Subcutaneous abdominal adipose tissue (tissue), 5 donors: ENCODE results near the gene PTPRM.

Source experiments
- H3K27ac ChIP-seq: one replicate; pipeline ENCODE4 v1.7.0; 2013; ENCODE audit warnings: low read depth, mild to moderate bottlenecking, inconsistent platforms, low read length, moderate library complexity
- H3K27me3 ChIP-seq, 5 donors: one replicate each; pipeline ENCODE4 v1.7.0; 2013; ENCODE audit warnings: low read length in 5 of 5, inconsistent platforms in 1 of 5; ENCODE audit not compliant: control insufficient read depth in 5 of 5, insufficient read depth in 4 of 5
- H3K36me3 ChIP-seq, 5 donors: one replicate each; pipeline ENCODE4 v1.7.0; 2013; ENCODE audit warnings: low read length in 5 of 5; ENCODE audit not compliant: control insufficient read depth in 5 of 5, insufficient read depth in 5 of 5
- H3K4me1 ChIP-seq, 5 donors: one replicate each; pipeline ENCODE4 v1.7.0; 2013; ENCODE audit warnings: low read length in 5 of 5, mild to moderate bottlenecking in 3 of 5, moderate library complexity in 1 of 5; ENCODE audit not compliant: control insufficient read depth in 5 of 5, insufficient read depth in 5 of 5
- H3K4me3 ChIP-seq, 5 donors: one replicate each; pipeline ENCODE4 v1.7.0; 2013; ENCODE audit warnings: low read length in 5 of 5, low read depth in 1 of 5
- H3K9ac ChIP-seq, 5 donors: one replicate each; pipeline ENCODE4 v1.7.0; 2013; ENCODE audit warnings: low read length in 5 of 5, mild to moderate bottlenecking in 4 of 5, moderate library complexity in 3 of 5
- H3K9me3 ChIP-seq, 5 donors: one replicate each; pipeline ENCODE4 v1.7.0; 2013; ENCODE audit warnings: low read length in 5 of 5; ENCODE audit not compliant: control insufficient read depth in 5 of 5
- donor health status: healthy.
- donor health status: healthy.
- donor health status: healthy.
- donor health status: healthy.
- donor health status: healthy.

Gene PTPRM

DNA sequence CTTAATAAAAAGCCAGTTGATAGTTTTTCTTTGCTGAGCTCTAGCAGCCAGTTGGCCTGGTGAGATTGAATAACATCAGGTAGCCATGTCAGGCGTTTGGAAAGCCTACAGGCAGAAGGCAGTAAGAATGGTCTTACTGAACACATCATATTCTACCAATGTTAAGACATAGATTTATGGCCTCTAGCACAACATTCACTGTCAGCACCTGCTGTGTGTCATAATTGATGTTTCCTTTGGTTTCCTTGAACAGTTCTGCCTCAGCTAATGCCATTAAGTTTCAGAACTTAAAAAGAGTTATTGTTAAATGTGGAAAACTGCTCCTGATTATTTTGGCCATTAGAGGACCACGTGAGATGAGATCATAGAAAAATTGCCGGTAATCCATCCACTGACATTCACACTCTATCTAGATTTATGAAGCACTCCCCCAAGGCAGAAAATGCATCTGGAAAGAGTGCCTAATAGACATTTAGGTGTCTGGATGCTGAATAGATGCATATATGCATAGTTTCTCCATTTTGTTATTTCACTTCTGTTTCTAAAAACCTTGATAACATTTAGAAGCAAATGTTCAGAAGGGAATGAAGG lies 434.7 kb downstream of the PTPRM start:
- Histone ChIP-seq H3K27me3 (no peaks in the 10 kb centered on the region), H3K9me3 (no peaks in the 10 kb centered on the region), H3K36me3 (no peaks in the 10 kb centered on the region), H3K4me1 (peaks cover 0 to 11% (median 7%) of the 10 kb centered on the region in 5 donors), H3K9ac (no peak overlapping the region), H3K4me3 (no peak overlapping the region), H3K27ac (no peak overlapping the region)

DNA sequence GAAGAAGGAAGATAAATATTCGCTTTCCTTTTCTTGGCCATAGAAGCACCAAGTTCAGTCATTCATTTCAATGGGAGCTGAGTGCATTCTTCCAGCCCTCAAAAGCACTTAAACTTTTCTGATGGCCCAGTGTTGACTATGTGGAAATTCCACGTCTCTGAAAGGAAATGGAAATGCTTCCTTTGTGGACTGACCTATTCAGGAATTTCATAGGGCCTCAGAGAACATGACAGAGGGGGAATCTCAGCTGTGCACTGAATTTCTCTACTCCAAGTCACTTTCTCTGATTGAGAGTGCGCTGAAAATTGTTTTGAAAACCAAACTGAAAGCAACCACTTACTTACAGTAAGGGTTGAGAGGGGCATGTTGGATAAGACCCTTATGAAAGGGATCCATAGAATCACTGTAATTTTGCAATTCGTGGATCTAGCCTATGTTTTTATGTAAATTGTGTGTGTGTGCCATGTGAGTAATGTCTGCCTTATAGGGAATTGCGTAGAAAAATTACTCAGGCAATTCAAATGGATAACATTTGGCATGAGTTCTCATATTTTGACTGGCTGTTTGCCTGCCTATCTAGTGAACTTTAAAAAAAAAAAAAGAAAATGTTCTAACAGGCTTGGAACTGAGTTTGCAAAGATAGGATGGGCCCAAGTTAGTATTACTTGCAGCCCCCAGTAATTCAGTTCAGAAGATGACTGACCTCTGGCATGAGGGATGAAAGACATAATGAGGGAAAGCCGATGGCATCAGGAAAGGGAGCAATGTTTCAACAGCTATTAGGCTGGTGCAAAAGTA lies 437.0 kb downstream of the PTPRM start:
- Histone ChIP-seq H3K9me3 (no peaks in the 10 kb centered on the region), H3K4me3 (no peak overlapping the region), H3K4me1 (peaks cover 0 to 11% (median 7%) of the 10 kb centered on the region in 5 donors), H3K27ac (no peak overlapping the region), H3K9ac (no peak overlapping the region), H3K36me3 (no peaks in the 10 kb centered on the region), H3K27me3 (no peaks in the 10 kb centered on the region)

DNA sequence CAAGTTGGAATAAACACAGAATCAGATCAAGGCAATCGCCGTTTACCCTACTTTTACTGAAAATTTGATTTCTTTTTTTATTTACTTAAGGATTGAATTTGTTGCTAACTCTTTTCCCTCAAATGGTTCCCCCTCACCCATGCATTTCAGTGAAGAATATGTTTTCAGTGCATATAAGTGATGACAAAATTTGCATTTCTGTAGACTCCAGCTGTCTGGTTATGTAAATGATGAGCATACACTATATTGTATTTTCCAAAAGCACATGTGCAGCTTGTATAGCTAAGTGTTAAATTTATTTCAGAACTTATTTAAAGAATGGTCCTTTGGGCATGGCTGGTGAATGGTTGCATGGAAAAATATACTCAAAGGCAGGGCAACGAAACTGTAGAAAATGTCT lies 437.7 kb downstream of the PTPRM start:
- no peak overlapping the region for H3K27ac ChIP-seq
- H3K4me3 ChIP-seq, result no peak overlapping the region
- no peaks in the 10 kb centered on the region for H3K9me3 ChIP-seq
- H3K27me3 ChIP-seq, result no peaks in the 10 kb centered on the region
- H3K4me1 ChIP-seq, result peaks cover 0 to 11% (median 7%) of the 10 kb centered on the region in 5 donors
- H3K9ac ChIP-seq, result no peak overlapping the region
- H3K36me3 ChIP-seq, result no peaks in the 10 kb centered on the region

DNA sequence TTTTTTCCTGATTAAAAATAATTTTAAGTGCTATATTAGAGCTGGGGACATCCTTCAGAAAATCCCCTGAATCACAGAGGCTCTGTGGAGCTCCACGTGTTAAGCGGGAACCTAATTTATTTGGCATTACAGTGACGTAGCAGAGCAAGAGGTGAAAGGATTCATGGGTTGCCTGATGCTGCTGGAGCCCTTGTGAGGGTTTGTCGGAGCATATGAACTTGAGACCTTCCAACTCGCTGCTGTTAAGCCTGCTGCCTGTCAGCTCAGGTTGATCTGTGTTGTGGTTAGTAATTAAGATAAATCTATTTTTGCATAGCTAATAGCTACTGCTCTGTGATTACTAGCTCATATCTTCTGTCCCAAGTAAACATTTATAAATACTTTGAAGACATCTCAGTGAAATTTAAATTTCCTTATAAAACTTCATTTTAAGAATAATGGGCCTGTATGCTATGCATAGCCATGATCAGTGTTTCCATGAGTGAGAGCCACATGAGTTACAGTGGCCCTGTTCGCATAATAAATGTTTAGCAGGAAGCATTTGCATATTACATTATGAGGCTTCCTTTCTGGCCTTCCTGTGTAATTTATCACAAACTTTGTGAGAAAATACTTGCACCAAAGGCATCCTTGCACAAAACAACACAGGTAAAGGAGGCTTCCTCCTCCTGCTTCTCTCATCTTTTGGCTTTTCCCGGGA lies 438.9 kb downstream of the PTPRM start:
- H3K27me3 ChIP-seq, result no peaks in the 10 kb centered on the region
- H3K4me3 ChIP-seq, result no peak overlapping the region
- no peaks in the 10 kb centered on the region for H3K9me3 ChIP-seq
- H3K36me3 ChIP-seq, result no peaks in the 10 kb centered on the region
- no peak overlapping the region for H3K27ac ChIP-seq
- no peak overlapping the region for H3K9ac ChIP-seq
- peaks cover 0 to 11% (median 7%) of the 10 kb centered on the region in 5 donors for H3K4me1 ChIP-seq

- Histone ChIP-seq H3K4me1 (peaks cover 0 to 11% (median 7%) of the 10 kb centered on the region in 5 donors), H3K9me3 (no peaks in the 10 kb centered on the region), H3K36me3 (no peaks in the 10 kb centered on the region), H3K27me3 (no peaks in the 10 kb centered on the region), H3K27ac (no peak overlapping the region), H3K4me3 (no peak overlapping the region), H3K9ac (no peak overlapping the region)
These were observed 439.9 kb downstream of the PTPRM start for GRCh38 chr18:8006979-8007378.

DNA sequence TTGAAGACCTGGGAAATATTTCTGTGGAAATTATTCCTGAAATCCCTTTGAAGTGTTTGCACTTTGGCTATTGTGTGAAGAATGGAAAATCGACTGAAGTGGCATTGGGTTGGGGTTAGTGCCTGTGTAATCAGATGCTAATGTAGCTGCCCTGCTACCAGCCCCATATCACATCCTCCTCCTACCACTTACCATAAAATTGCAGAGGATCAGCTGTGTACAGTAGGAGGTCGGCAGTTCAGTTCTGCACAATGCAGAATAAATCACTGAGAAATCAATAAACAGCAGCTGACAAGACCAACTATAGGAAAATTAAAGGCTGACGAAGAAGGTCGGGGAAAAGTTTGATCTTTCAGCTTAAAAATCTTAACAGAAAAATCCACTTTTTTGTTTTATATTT lies 440.9 kb downstream of the PTPRM start:
- no peak overlapping the region for H3K4me3 ChIP-seq
- H3K27ac ChIP-seq, result no peak overlapping the region
- H3K9me3 ChIP-seq, result no peaks in the 10 kb centered on the region
- no peaks in the 10 kb centered on the region for H3K27me3 ChIP-seq
- peaks cover 0 to 11% (median 7%) of the 10 kb centered on the region in 5 donors for H3K4me1 ChIP-seq
- H3K9ac ChIP-seq, result no peak overlapping the region
- H3K36me3 ChIP-seq, result peaks cover 0 to 3% (median 0%) of the 10 kb centered on the region in 5 donors

GRCh38 chr18:8011361-8011760 lies 444.2 kb downstream of the PTPRM start:
- Histone ChIP-seq H3K36me3 (peaks cover 0 to 3% (median 0%) of the 10 kb centered on the region in 5 donors), H3K27ac (no peak overlapping the region), H3K27me3 (no peaks in the 10 kb centered on the region), H3K4me3 (no peak overlapping the region), H3K4me1 (no peaks in the 10 kb centered on the region), H3K9ac (no peak overlapping the region), H3K9me3 (no peaks in the 10 kb centered on the region)

- H3K4me3 ChIP-seq, result no peak overlapping the region
- H3K9me3 ChIP-seq, result no peaks in the 10 kb centered on the region
- H3K36me3 ChIP-seq, result peaks cover 0 to 3% (median 0%) of the 10 kb centered on the region in 5 donors
- H3K27ac ChIP-seq, result no peak overlapping the region
- H3K27me3 ChIP-seq, result no peaks in the 10 kb centered on the region
- no peaks in the 10 kb centered on the region for H3K4me1 ChIP-seq
- no peak overlapping the region for H3K9ac ChIP-seq
These were observed 444.8 kb downstream of the PTPRM start for GRCh38 chr18:8011906-8012305.

DNA sequence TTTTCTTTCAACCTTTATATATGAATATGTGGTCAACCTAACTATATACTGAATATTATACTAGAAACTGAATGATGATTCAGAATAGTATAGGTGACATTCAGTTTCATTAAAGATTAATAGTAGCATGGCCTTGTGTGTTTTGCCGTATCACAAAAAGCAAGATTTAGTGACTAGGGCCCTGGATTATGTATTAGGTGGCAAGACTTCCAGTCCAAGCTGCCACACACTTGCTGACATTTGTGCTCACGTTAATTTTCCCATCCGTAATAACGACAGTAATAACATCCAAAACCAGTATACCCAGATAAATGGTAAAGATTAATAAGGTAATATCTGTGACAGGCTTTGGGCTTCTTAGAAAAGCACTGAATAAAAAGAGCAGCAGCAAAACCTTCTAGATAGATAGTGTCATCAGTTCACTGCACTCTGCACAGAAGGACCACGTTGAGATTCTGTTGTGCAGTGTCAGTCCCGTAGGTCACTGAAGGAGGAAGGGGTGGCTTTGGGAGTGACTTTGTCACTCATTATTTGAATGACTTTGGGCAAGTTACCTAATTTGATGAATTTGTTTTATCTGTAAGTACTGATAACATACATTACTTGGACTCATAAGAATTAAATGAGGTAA lies 451.7 kb downstream of the PTPRM start:
- Histone ChIP-seq H3K4me1 (peaks cover 0 to 9% (median 0%) of the 10 kb centered on the region in 5 donors), H3K4me3 (no peak overlapping the region), H3K27me3 (no peaks in the 10 kb centered on the region), H3K9ac (no peak overlapping the region), H3K36me3 (no peaks in the 10 kb centered on the region), H3K9me3 (no peaks in the 10 kb centered on the region), H3K27ac (no peak overlapping the region)

DNA sequence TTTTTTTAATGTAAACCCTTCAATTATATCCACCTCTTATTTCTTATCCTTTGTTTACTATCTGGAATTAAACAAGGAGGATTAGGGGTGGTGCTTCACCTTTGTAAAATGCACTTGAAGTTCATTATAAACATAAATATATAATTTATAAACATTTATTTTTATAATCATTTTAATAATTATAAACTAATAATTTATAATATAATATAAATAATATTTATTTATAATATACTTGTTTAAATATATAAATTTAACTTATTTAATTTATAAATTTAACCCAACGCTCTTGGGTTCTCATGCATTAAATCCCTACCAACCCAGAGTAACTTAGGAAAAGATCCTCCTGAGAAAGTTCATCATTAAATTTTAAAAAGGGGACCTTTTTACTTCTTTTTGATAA lies 452.5 kb downstream of the PTPRM start:
- Histone ChIP-seq H3K4me1 (peaks cover 0 to 9% (median 0%) of the 10 kb centered on the region in 5 donors), H3K4me3 (no peak overlapping the region), H3K27me3 (no peaks in the 10 kb centered on the region), H3K27ac (no peak overlapping the region), H3K9me3 (no peaks in the 10 kb centered on the region), H3K9ac (no peak overlapping the region), H3K36me3 (no peaks in the 10 kb centered on the region)
